Smooth muscle cell (in vitro differentiated cells): Measurements from ENCODE around the gene KCNE5. TPM values are rescaled to one million over a fixed set of nuclear protein-coding genes. Genes with fewer than 3 reads are reported as not detected.
"Not testable (repeated sequence)": the region's sequence is repeated elsewhere in the genome, so short reads cannot be mapped to it uniquely, and the experiment has no call there.

Experiments used
- DNase-seq: peaks from one replicate; lab custom pipeline; 2025; ENCODE audit not compliant: unreplicated experiment; lab: John Stamatoyannopoulos, UW
- H2AFZ ChIP-seq: fragments of 200-600 bp; sonication (generic); 2 replicates; pipeline ENCODE4 v1.6.0; 2016; ENCODE audit warnings: antibody characterized with exemption, low read depth, mild to moderate bottlenecking
- H3F3A ChIP-seq: fragments of 200-600 bp; sonication (generic); 2 replicates; pipeline ENCODE4 v1.6.0; 2017; ENCODE audit warnings: antibody characterized with exemption, low read depth
- H3K27ac ChIP-seq: fragments of 200-600 bp; sonication (generic); 2 replicates; pipeline ENCODE4 v1.5.1; 2016; ENCODE audit warnings: low read depth, mild to moderate bottlenecking
- H3K27me3 ChIP-seq: fragments of 200-600 bp; sonication (generic); 2 replicates; pipeline ENCODE4 v1.6.1; 2016; ENCODE audit warnings: low read depth, mild to moderate bottlenecking
- H3K36me3 ChIP-seq: fragments of 200-600 bp; sonication (generic); 2 replicates; pipeline ENCODE4 v1.5.1; 2016; ENCODE audit warnings: low read depth
- H3K4me1 ChIP-seq: fragments of 200-600 bp; sonication (generic); 2 replicates; pipeline ENCODE4 v1.5.1; 2016; ENCODE audit warnings: low read depth
- H3K4me2 ChIP-seq: fragments of 200-600 bp; sonication (generic); 2 replicates; pipeline ENCODE4 v1.6.0; 2016; ENCODE audit warnings: mild to moderate bottlenecking
- H3K4me3 ChIP-seq: fragments of 200-600 bp; sonication (generic); 2 replicates; pipeline ENCODE4 v1.5.1; 2016; ENCODE audit warnings: mild to moderate bottlenecking
- H3K79me2 ChIP-seq: fragments of 200-600 bp; sonication (generic); 2 replicates; pipeline ENCODE4 v1.6.0; 2016; ENCODE audit warnings: low read depth, mild to moderate bottlenecking
- H3K9ac ChIP-seq: fragments of 200-600 bp; sonication (generic); 2 replicates; pipeline ENCODE4 v1.6.0; 2016; ENCODE audit warnings: low read depth
- H3K9me3 ChIP-seq: fragments of 200-600 bp; sonication (generic); replicated peaks from 2 replicates; pipeline ENCODE4 v1.5.1; 2016; ENCODE audit warnings: low read depth
- H4K20me1 ChIP-seq: fragments of 200-600 bp; sonication (generic); 2 replicates; pipeline ENCODE4 v1.6.0; 2016; ENCODE audit warnings: low read depth
- WGBS: methylation state at CpG from one replicate; pipeline ENCODE4 v1.1.7; 2016; ENCODE audit warnings: low lambda C conversion rate; 5-methylcytosine and 5-hydroxymethylcytosine counted together
- polyA plus RNA-seq: library from polyadenylated mRNA; unstranded; fragments of >200 nt; fragmentation: Nextera tagmentation; extraction: Ambion mirVana; gene quantifications from 2 replicates; pipeline ENCODE4 v1.2.1, GENCODE V29; 2016
- small RNA-seq: library from RNA; depleted of rRNA; stranded (forward); fragments of <200 nt; gene quantifications from one replicate; pipeline ENCODE3, GENCODE V24; 2014
- total RNA-seq: library from RNA; depleted of rRNA; stranded (reverse); fragments of >200 nt; gene quantifications from 2 replicates; pipeline ENCODE4 v1.2.3, GENCODE V29; 2014
- TF ChIP-seq, protein P1 (sequence below): fragments of 200-600 bp; sonication (generic); IDR thresholded peaks from 2 replicates; pipeline ENCODE4 v1.5.1; 2017; ENCODE audit warnings: borderline replicate concordance, mild to moderate bottlenecking, antibody characterized with exemption; ENCODE audit not compliant: insufficient read depth, poor library complexity, severe bottlenecking

Gene KCNE5
- total and polyA plus RNA-seq, 2 experiments from 2014 or later: 0.31 TPM; not detected in 1

DNA sequence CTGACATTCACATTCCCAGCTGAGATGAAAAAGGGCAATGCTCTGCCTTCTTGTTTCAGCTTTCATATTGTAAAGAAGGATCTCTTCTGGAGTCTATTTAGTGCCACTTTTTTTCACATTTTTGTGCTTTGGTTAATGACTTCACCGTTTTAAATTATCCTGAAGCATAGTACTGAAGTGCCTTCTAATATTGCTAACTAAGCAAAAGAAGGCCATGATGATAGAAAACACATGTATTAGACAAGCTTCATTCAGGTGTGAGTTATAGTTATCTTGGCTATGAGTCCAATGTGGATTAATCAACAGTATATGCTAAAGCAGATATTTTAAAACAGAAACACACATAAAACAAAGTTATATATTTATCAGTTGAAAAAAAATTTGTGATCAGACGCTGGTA is 47.9 kb downstream of the KCNE5 start:
- H3K79me2 ChIP-seq: no peaks in the 10 kb centered on the region
- no peaks in the 10 kb centered on the region for H3K4me1 ChIP-seq
- no peaks in the 10 kb centered on the region for H3F3A ChIP-seq
- 70% methylated on average over 2 of the region's 2 CpGs for WGBS
- H4K20me1 ChIP-seq: no peaks in the 10 kb centered on the region
- no peak overlapping the region for H3K4me3 ChIP-seq
- H3K9ac ChIP-seq: no peak overlapping the region
- TF ChIP-seq, protein P1, sequence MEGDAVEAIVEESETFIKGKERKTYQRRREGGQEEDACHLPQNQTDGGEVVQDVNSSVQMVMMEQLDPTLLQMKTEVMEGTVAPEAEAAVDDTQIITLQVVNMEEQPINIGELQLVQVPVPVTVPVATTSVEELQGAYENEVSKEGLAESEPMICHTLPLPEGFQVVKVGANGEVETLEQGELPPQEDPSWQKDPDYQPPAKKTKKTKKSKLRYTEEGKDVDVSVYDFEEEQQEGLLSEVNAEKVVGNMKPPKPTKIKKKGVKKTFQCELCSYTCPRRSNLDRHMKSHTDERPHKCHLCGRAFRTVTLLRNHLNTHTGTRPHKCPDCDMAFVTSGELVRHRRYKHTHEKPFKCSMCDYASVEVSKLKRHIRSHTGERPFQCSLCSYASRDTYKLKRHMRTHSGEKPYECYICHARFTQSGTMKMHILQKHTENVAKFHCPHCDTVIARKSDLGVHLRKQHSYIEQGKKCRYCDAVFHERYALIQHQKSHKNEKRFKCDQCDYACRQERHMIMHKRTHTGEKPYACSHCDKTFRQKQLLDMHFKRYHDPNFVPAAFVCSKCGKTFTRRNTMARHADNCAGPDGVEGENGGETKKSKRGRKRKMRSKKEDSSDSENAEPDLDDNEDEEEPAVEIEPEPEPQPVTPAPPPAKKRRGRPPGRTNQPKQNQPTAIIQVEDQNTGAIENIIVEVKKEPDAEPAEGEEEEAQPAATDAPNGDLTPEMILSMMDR: no peak
- H2AFZ ChIP-seq: no peak overlapping the region
- H3K27me3 ChIP-seq: no peaks in the 10 kb centered on the region
- no peak overlapping the region for H3K27ac ChIP-seq
- no peaks in the 10 kb centered on the region for H3K36me3 ChIP-seq
- DNase-seq: no peak
- H3K4me2 ChIP-seq: no peak overlapping the region
- H3K9me3 ChIP-seq: no peaks in the 10 kb centered on the region

- DNase-seq, H3K9me3 ChIP-seq, H3K36me3 ChIP-seq, H3K4me2 ChIP-seq, H3K79me2 ChIP-seq, H3K4me3 ChIP-seq, H3F3A ChIP-seq, H3K4me1 ChIP-seq, H3K27me3 ChIP-seq, H4K20me1 ChIP-seq, H2AFZ ChIP-seq, H3K27ac ChIP-seq, H3K9ac ChIP-seq: not testable (repeated sequence)
- 61% methylated on average over 4 of the region's 4 CpGs for WGBS
Measured at GRCh38 chrX:109576083-109576482, 48.9 kb downstream of the KCNE5 start.

Small RNA genes within 50 kb of the gene (small RNA-seq; reads per million reads assigned to genes)
- gene AL118496.2: not detected

Other genes with a start within 250 kb of the KCNE5 start
- 0.13 TPM in 1 of 2 replicates, not detected in the other for gene GUCY2F, start 143.1 kb downstream of the KCNE5 start, total RNA-seq
- gene GUCY2F, start 143.1 kb downstream of the KCNE5 start, polyA plus RNA-seq: not detected in 2 replicates
- gene NXT2, start 88.3 kb downstream of the KCNE5 start, total RNA-seq: 12.2 and 12.8 TPM in 2 replicates
- gene NXT2, start 88.3 kb downstream of the KCNE5 start, polyA plus RNA-seq: 4.4 and 4.7 TPM in 2 replicates
- 61.8 and 79.0 TPM in 2 replicates for gene ACSL4, start 108.1 kb upstream of the KCNE5 start, total RNA-seq
- gene ACSL4, start 108.1 kb upstream of the KCNE5 start, polyA plus RNA-seq: 14.7 and 15.4 TPM in 2 replicates